DND-41 (cell line): Measurements from ENCODE around the gene SRGN.

ENCODE experiments used
- CTCF ChIP-seq: IDR thresholded peaks from 2 replicates; pipeline ENCODE4 v1.5.1; 2012; ENCODE audit warnings: borderline replicate concordance, low read length, moderate library complexity, mild to moderate bottlenecking; ENCODE audit not compliant: poor library complexity, severe bottlenecking; ENCODE audit errors: extremely low read depth
- EZH2 ChIP-seq: IDR thresholded peaks from 3 replicates; pipeline ENCODE4 v1.6.1; 2012; ENCODE audit warnings: borderline replicate concordance, low read depth, mild to moderate bottlenecking, moderate library complexity, low read length, inconsistent platforms; ENCODE audit not compliant: severe bottlenecking

- TF ChIP-seq CTCF (no peak), EZH2 (no peak)
These were observed 43.4 kb upstream of the SRGN start for GRCh38 chr10:69044546-69044945.
